HCT116 (cell line): ENCODE results near the gene TJP1.
"Not testable (repeated sequence)": the region's sequence is repeated elsewhere in the genome, so short reads cannot be mapped to it uniquely, and the experiment has no call there.

Experiments used
- EZH2 ChIP-seq: fragments of 200-600 bp; sonication (generic); IDR thresholded peaks from 2 replicates; pipeline ENCODE4 v1.6.1; 2017; ENCODE audit warnings: antibody characterized with exemption, mixed run types
- JUND ChIP-seq: IDR thresholded peaks from 2 replicates; pipeline ENCODE4 v1.6.1; 2012
- POLR2A ChIP-seq: IDR thresholded peaks from 2 replicates; pipeline ENCODE4 v1.7.0; 2011; ENCODE audit warnings: borderline replicate concordance; ENCODE audit not compliant: insufficient read depth, insufficient read length; ENCODE audit errors: extremely low read depth
- POLR2AphosphoS5 ChIP-seq: IDR thresholded peaks from 2 replicates; pipeline ENCODE4 v1.6.1; 2011; ENCODE audit warnings: mild to moderate bottlenecking, low read depth, low read length, moderate library complexity
- YY1 ChIP-seq: IDR thresholded peaks from 2 replicates; pipeline ENCODE4 v1.6.1; 2011; ENCODE audit warnings: low read length, low read depth, moderate library complexity, mild to moderate bottlenecking; ENCODE audit not compliant: insufficient replicate concordance; ENCODE audit errors: extremely low read depth
- TF ChIP-seq, protein P1 (sequence below), 3 experiments: fragments of 200-600 bp in 1 of 3; sonication (generic) in 1 of 3; IDR thresholded peaks in 2 of 3; conservative IDR thresholded peaks in 1 of 3; 2 replicates each; pipeline ENCODE4 v1.5.1; 2012 to 2017; ENCODE audit warnings: low read depth in 2 of 3, low read length in 2 of 3, antibody characterized with exemption in 1 of 3, borderline replicate concordance in 1 of 3, control low read depth in 1 of 3, mild to moderate bottlenecking in 1 of 3, mixed read lengths in 1 of 3, mixed run types in 1 of 3, moderate library complexity in 1 of 3; ENCODE audit not compliant: insufficient read depth in 1 of 3

DNA sequence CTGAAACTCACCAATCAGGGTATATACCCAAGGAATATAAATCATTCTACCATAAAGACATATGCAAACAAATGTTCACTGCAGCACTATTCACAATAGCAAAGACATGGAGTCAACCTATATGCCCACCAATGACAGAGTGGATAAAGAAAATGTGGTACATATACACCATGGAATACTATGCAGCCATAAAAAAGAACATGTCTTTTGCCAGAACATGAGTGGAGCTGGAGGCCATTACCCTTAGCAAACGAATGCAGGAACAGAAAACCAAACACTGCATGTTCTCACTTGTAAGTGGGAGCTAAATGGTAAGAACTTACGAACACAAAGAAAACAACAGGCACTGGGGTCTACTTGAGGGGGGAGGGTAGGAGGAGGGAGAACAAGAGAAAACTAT, 68.3 kb downstream of the TJP1 start:
- TF ChIP-seq YY1, JUND, EZH2, POLR2A, POLR2AphosphoS5: not testable (repeated sequence)
- TF ChIP-seq, protein P1, sequence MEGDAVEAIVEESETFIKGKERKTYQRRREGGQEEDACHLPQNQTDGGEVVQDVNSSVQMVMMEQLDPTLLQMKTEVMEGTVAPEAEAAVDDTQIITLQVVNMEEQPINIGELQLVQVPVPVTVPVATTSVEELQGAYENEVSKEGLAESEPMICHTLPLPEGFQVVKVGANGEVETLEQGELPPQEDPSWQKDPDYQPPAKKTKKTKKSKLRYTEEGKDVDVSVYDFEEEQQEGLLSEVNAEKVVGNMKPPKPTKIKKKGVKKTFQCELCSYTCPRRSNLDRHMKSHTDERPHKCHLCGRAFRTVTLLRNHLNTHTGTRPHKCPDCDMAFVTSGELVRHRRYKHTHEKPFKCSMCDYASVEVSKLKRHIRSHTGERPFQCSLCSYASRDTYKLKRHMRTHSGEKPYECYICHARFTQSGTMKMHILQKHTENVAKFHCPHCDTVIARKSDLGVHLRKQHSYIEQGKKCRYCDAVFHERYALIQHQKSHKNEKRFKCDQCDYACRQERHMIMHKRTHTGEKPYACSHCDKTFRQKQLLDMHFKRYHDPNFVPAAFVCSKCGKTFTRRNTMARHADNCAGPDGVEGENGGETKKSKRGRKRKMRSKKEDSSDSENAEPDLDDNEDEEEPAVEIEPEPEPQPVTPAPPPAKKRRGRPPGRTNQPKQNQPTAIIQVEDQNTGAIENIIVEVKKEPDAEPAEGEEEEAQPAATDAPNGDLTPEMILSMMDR (IDR thresholded peaks at IDR 0.05 in 2 of 3, conservative IDR thresholded peaks at IDR 0.05 in 1 of 3; ENCODE audit: borderline replicate concordance in 1 of 3, insufficient read depth in 1 of 3, low read depth in 2 of 3, low read length in 2 of 3): not testable (repeated sequence)
